HL-60 (cell line): ENCODE results near the gene DUSP22.

Experiments used
- POLR2AphosphoS5 ChIP-seq: IDR thresholded peaks from 2 replicates; pipeline ENCODE4 v1.6.1; 2012; ENCODE audit warnings: low read depth
- SPI1 ChIP-seq: IDR thresholded peaks from 2 replicates; pipeline ENCODE4 v1.6.1; 2012; ENCODE audit warnings: low read depth, mild to moderate bottlenecking, borderline replicate concordance
- TF ChIP-seq, protein P1 (sequence below): IDR thresholded peaks from one replicate; pipeline ENCODE4 v1.5.1; 2011; ENCODE audit warnings: low read length, control low read depth, inconsistent platforms; ENCODE audit not compliant: insufficient read depth
- TF ChIP-seq, protein P2 (sequence below): IDR thresholded peaks from 2 replicates; pipeline ENCODE4 v1.6.1; 2012; ENCODE audit warnings: low read depth; ENCODE audit not compliant: insufficient replicate concordance

DNA sequence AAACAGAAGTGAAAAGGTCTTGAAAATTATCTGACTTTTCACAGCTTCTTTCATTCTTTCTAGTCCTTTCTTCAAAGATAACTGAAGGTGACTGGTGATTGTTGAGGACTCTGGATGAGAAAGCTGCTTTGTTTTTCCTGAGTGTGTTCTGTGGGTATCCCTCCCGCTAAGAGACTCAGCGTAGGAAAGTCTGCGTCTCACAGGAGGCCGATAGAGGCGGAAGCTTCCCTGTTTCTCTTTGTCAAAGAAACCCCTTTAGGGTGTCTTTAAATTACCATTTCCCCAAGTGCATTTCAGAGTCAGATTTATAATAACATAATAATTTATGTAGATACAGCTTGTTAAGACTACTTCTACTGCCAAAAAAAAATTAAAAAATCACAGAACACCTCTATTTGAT, 68.1 kb downstream of the DUSP22 start:
- TF ChIP-seq, protein P1, sequence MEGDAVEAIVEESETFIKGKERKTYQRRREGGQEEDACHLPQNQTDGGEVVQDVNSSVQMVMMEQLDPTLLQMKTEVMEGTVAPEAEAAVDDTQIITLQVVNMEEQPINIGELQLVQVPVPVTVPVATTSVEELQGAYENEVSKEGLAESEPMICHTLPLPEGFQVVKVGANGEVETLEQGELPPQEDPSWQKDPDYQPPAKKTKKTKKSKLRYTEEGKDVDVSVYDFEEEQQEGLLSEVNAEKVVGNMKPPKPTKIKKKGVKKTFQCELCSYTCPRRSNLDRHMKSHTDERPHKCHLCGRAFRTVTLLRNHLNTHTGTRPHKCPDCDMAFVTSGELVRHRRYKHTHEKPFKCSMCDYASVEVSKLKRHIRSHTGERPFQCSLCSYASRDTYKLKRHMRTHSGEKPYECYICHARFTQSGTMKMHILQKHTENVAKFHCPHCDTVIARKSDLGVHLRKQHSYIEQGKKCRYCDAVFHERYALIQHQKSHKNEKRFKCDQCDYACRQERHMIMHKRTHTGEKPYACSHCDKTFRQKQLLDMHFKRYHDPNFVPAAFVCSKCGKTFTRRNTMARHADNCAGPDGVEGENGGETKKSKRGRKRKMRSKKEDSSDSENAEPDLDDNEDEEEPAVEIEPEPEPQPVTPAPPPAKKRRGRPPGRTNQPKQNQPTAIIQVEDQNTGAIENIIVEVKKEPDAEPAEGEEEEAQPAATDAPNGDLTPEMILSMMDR = no peak
- TF ChIP-seq POLR2AphosphoS5 (no peak), SPI1 (no peak)
- TF ChIP-seq, protein P2, sequence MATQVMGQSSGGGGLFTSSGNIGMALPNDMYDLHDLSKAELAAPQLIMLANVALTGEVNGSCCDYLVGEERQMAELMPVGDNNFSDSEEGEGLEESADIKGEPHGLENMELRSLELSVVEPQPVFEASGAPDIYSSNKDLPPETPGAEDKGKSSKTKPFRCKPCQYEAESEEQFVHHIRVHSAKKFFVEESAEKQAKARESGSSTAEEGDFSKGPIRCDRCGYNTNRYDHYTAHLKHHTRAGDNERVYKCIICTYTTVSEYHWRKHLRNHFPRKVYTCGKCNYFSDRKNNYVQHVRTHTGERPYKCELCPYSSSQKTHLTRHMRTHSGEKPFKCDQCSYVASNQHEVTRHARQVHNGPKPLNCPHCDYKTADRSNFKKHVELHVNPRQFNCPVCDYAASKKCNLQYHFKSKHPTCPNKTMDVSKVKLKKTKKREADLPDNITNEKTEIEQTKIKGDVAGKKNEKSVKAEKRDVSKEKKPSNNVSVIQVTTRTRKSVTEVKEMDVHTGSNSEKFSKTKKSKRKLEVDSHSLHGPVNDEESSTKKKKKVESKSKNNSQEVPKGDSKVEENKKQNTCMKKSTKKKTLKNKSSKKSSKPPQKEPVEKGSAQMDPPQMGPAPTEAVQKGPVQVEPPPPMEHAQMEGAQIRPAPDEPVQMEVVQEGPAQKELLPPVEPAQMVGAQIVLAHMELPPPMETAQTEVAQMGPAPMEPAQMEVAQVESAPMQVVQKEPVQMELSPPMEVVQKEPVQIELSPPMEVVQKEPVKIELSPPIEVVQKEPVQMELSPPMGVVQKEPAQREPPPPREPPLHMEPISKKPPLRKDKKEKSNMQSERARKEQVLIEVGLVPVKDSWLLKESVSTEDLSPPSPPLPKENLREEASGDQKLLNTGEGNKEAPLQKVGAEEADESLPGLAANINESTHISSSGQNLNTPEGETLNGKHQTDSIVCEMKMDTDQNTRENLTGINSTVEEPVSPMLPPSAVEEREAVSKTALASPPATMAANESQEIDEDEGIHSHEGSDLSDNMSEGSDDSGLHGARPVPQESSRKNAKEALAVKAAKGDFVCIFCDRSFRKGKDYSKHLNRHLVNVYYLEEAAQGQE = no peak
